Hematopoietic multipotent progenitor cell treated with erythropoietin and hydrocortisone succinate and interleukin-3 and kit ligand, for 6 days (in vitro differentiated cells): Measurements from ENCODE around the gene CAV2.
A peak's percentile ranks its signal among the peaks of the same experiment; 100 is the strongest.

ENCODE experiments used
- DNase-seq: peaks from one replicate; pipeline ENCODE4 v3.0.0-alpha.2; 2015

Gene CAV2

GRCh38 chr7:116525298-116525912 lies 25.9 kb downstream of the CAV2 start:
- peak; percentile 17 for DNase-seq

DNA sequence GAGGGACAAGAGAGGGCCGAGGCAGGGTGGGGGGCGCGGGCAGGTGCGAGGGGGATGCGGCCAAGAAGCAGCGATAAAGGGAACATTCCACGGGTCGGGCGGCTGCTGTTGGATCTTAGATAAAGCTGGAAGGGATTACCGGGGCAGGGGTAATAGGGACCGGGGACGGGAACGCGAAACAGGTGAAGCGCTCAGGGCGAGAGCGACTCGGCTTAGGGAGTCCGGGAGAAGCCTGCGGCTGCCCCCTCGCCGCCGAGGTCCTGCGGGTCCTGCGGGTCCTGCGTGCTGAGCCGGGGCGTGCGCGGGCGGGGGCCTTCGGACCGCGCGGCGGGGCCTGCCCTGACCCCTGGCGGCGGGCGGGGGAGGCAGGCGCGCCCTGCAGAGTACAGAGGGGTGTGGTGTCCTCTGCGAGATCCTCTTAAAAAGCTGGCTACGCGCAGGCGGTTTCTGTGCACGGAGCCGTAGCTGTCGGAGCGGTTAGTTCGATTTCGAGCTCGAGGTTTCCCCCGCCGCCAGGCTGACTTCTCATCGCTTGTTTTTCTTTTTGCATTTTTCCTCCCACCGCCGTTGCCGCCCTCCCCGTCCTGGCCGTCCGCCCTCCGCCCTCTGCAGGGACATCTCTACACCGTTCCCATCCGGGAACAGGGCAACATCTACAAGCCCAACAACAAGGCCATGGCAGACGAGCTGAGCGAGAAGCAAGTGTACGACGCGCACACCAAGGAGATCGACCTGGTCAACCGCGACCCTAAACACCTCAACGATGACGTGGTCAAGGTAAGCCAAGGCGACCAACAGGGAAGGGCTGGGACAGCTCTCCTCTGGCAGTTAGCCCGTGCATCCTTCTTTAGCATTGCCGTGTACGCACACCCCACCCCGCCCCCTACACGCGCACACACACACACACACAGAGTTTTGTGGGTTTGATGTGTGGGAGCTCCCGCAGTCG lies 26.6 kb downstream of the CAV2 start:
- DNase-seq: peak; percentile 82

DNA sequence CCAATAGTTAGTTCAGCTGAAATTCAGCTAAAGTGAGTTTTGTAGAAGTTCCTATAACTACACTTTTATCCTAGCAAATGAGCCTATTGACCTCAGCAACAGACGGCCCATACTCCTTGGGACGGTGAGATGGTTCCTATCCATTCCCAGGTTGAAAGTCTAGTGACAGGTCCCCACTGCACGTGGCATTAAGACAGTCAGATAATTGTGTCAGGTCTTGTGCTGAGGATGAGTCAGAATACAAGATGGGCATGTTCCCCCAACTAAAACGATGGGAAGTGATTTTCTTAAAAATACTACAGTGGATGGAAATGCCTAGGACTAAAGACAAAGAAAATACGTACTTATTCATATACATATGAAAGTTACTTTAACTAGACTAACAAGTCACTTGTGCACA lies 27.4 kb downstream of the CAV2 start:
- no peak for DNase-seq

GRCh38 chr7:116527521-116527920 lies 28.0 kb downstream of the CAV2 start:
- no peak for DNase-seq

- DNase-seq: no peak
These were observed 28.7 kb downstream of the CAV2 start for GRCh38 chr7:116528008-116528789.

DNA sequence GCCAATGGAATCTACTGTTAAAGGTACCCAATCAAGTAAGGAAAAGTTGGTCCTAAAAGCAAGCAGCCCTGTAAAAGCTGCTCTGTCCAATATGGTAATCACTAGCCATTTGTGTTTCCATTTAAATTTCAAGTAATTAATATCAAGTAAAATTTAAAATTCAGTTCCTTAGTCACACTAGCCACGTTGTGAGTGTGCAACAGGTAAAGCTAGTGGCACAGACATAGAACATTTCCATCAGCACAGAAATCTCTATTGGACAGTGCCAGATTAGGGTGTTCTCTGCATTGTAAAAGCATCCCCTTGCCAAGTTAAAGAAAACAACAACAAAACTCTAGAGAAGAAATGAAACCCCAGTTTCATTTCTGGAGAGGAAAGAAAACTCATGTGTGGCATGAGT lies 29.7 kb downstream of the CAV2 start:
- DNase-seq: no peak

DNA sequence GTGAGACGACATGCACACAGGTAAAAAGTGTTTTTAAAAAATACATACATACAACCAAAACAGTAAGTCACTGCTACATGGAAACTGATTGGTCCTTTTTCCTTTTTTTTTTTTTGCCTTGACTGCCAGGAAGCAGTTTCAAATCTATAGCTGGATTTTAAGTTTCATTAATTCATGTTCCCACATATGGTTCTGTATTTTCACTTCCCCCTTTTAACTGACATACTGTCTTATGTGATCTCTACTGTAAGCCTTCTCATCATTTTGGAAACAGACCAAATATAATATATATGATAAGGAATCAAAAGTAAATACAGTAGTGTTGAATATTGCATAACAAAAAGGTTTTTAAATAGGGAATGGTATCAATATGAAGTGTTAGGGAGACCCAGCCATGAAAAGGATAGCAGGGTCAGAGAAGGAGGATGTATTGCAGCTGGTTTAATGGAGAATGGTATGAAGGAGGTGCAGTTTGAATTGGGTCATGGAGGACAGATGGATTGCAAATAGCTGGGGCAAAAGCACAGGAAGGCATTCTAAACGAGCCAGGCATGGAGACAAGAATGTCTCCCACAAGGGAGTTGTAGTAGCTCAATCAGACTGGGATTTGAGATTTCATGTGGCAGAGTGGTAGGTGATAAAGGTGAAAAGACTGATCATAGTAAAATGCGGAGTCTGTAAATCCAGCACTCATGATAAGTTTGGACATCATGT lies 30.7 kb downstream of the CAV2 start:
- no peak for DNase-seq

GRCh38 chr7:116532102-116532688 lies 32.7 kb downstream of the CAV2 start:
- DNase-seq: no peak

GRCh38 chr7:116534790-116535189 lies 35.3 kb downstream of the CAV2 start:
- DNase-seq: no peak

- DNase-seq: no peak
These were observed 35.9 kb downstream of the CAV2 start for GRCh38 chr7:116535416-116535815.

- DNase-seq: no peak
These were observed 38.6 kb downstream of the CAV2 start for GRCh38 chr7:116538138-116538537.

DNA sequence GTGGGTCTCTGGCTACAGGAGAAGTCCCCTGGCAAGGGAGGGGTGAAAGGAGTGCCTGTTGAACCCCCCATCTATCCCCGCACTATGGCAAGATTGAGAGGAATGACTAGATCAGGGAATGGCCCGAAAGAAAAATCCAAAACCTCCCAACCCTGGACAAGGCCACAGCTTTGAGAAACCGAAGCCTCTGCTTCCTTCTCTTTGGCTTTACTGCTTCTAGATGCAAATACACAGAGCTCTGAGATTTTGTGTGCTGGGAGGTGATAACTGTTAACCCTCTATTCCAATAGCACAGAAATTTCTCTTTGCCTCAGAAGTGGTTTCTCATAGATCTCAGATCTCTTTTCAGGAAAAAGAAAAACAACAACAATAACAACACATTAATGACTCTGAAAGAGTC lies 40.3 kb downstream of the CAV2 start:
- DNase-seq: no peak

GRCh38 chr7:116540743-116541142 lies 41.2 kb downstream of the CAV2 start:
- no peak for DNase-seq

- DNase-seq: no peak
These were observed 42.4 kb downstream of the CAV2 start for GRCh38 chr7:116541951-116542350.

GRCh38 chr7:116542618-116543017 lies 43.1 kb downstream of the CAV2 start:
- DNase-seq: no peak

DNA sequence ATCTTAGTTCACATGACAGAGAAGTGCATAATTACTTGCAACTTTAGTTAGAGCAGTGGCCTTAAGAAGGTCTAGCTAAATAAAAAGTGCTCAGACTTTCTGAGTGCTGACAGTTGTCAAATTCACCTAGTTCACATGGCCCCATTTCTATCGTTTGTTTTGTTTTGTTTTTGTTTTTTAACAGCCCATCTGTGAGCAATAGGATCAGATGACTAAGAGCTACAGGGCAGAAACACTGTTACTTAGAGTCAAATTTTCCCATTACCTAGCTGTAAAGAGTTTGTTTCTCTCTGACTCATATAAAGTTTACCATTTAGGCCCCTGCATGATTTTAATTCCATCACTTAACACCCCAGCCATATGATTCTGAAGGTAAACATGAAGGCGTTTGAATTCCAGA lies 44.1 kb downstream of the CAV2 start:
- DNase-seq: no peak

- DNase-seq: no peak
These were observed 44.9 kb downstream of the CAV2 start for GRCh38 chr7:116544487-116544886.

DNA sequence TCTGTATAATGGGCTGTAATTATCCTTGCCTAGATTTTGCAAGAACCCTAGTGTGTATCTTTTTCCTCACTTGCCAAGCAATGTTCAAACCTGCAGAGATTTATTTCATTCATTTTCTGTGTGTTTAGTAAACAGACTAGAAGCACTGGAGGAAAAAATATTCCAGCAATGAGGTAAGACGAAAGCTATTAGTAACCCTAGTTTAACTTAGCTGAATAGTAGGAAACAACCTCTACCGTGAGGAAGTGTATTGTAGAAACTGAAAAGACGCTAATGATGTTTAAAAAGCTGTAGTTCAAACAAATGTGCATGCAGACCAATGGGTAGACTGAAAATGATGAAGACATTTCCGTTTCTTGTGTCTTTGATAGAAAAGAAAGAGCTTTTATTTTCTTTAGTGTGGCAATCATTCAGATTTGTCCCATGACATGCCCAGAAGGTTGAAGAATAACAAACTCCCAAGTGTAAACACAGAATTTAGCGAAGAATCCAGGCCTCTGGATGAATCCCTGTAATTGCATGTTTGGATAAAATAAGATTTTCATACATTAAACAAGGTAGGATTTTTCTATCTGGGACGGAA lies 46.0 kb downstream of the CAV2 start:
- no peak for DNase-seq

GRCh38 chr7:116546054-116546453 lies 46.5 kb downstream of the CAV2 start:
- DNase-seq: no peak

DNA sequence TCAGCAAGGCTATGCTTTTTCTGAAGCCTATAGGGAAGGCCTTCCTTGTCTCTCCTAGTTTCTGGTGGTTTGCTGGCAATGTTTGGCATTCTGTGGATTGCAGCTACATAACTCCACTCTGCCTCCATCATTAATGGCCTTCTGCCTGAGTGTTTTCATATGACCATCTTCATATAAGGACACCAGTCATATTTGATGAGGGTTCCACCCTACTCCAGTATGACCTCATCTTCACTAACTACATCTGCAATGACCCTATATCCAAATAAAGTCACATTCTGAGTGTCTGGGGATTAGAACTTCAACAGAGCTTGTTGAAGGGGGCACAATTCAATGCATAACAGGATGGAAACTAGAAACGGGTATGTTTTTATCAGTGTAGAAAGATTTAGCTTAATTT lies 47.4 kb downstream of the CAV2 start:
- DNase-seq: no peak

DNA sequence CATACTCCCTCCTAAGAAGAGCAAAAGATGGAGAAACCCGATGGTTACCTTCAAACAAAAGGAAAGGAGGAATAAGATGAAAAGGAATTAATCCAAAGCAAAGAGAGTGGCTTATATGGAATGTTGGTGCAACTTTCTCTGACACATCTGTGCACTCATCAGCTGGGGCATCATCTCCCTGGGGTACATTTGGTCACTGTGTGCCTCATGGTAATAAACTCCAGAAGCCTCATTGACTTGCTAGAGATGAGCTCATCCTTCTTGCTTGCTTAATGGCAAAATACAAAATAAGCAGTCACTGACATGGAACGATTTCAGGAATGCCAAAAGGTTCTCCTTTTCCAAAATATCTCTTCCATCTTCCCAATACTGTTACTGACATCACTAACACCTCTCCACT lies 47.8 kb downstream of the CAV2 start:
- no peak for DNase-seq

DNA sequence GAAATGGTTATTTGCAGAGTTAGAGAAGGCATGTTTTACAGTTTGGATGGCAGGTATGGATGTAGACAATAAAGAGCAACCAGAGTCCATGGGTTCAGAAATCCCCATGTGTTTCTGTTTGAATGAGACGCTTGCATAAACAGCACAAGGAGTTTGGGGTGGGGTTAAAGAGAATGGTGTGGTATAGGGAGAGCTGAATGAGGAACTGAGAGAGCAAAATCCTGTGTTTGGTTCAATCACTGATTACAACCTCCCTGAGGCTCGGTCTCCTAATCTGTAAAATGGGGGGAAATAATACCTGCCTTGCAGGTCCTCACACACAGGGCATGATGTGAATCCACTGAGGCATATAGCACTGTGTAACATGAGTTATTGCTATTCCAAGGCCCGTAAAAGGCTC lies 49.0 kb downstream of the CAV2 start:
- no peak for DNase-seq
